Neural cell (in vitro differentiated cells): Measurements from ENCODE around the gene SKIC2. TPM values are rescaled to one million over a fixed set of nuclear protein-coding genes. Genes with fewer than 3 reads are reported as not detected.

ENCODE experiments used
- H2AFZ ChIP-seq: fragments of 200-600, 300-800 bp; sonication (generic), shearing (Covaris generic); 2 replicates; pipeline ENCODE4 v1.6.0; 2014; ENCODE audit warnings: low read depth, mild to moderate bottlenecking, antibody characterized with exemption, low read length, moderate library complexity
- H3F3A ChIP-seq: fragments of 200-600 bp; shearing (Covaris generic); 2 replicates; pipeline ENCODE4 v1.6.1; 2016; ENCODE audit warnings: mild to moderate bottlenecking, moderate library complexity, mixed read lengths, antibody characterized with exemption, low read length; ENCODE audit not compliant: insufficient read depth, poor library complexity, severe bottlenecking
- H3K27ac ChIP-seq: fragments of 200-600, 300-800 bp; sonication (generic), shearing (Covaris generic); 2 replicates; pipeline ENCODE4 v1.5.1; 2014; ENCODE audit warnings: mild to moderate bottlenecking, low read length, moderate library complexity
- H3K27me3 ChIP-seq: fragments of 300-800, 200-600 bp; sonication (generic), shearing (Covaris generic); 2 replicates; pipeline ENCODE4 v1.6.0; 2014; ENCODE audit warnings: mild to moderate bottlenecking, low read depth, low read length, moderate library complexity; ENCODE audit not compliant: insufficient read depth
- H3K36me3 ChIP-seq: fragments of 300-800, 200-600 bp; sonication (generic), shearing (Covaris generic); 2 replicates; pipeline ENCODE4 v1.5.1; 2014; ENCODE audit warnings: mild to moderate bottlenecking, antibody characterized with exemption, low read length, moderate library complexity; ENCODE audit not compliant: insufficient read depth
- H3K4me2 ChIP-seq: fragments of 300-800, 200-600 bp; sonication (generic), shearing (Covaris generic); 2 replicates; pipeline ENCODE4 v1.6.0; 2014; ENCODE audit warnings: mild to moderate bottlenecking, low read length
- H3K4me3 ChIP-seq: fragments of 300-800, 200-600 bp; sonication (generic), shearing (Covaris generic); 2 replicates; pipeline ENCODE4 v1.5.1; 2014; ENCODE audit warnings: mild to moderate bottlenecking, low read length, moderate library complexity
- H3K79me2 ChIP-seq: fragments of 200-600 bp; shearing (Covaris generic); replicated peaks from 2 replicates; pipeline ENCODE4 v1.6.0; 2014; ENCODE audit warnings: mild to moderate bottlenecking, low read length, moderate library complexity; ENCODE audit not compliant: insufficient read depth
- H3K9ac ChIP-seq: fragments of 300-800, 200-600 bp; sonication (generic), shearing (Covaris generic); 2 replicates; pipeline ENCODE4 v1.6.1; 2016; ENCODE audit warnings: mild to moderate bottlenecking, low read length, mixed read lengths
- H3K9me2 ChIP-seq: fragments of 200-600 bp; shearing (Covaris generic); 2 replicates; pipeline ENCODE4 v1.6.1; 2016; ENCODE audit warnings: mild to moderate bottlenecking, low read length, mixed read lengths; ENCODE audit not compliant: insufficient read depth
- H3K9me3 ChIP-seq: fragments of 200-600, 300-800 bp; sonication (generic), shearing (Covaris generic); 2 replicates; pipeline ENCODE4 v1.6.1; 2016; ENCODE audit warnings: mild to moderate bottlenecking, mixed run types, low read length, moderate library complexity, mixed read lengths
- H4K20me1 ChIP-seq: fragments of 200-600 bp; shearing (Covaris generic); 2 replicates; pipeline ENCODE4 v1.6.1; 2016; ENCODE audit warnings: mild to moderate bottlenecking, mixed run types; ENCODE audit not compliant: insufficient read depth
- EP300 ChIP-seq: fragments of 450-650 bp; conservative IDR thresholded peaks from 2 replicates; pipeline ENCODE4 v1.6.1; 2014; ENCODE audit warnings: antibody characterized with exemption, mild to moderate bottlenecking, moderate library complexity; ENCODE audit not compliant: poor library complexity, severe bottlenecking
- EZH2 ChIP-seq: fragments of 200-600, 300-800 bp; shearing (Covaris generic), sonication (generic); IDR thresholded peaks from 2 replicates; pipeline ENCODE4 v1.6.1; 2014; ENCODE audit warnings: antibody characterized with exemption, low read length, borderline replicate concordance, mild to moderate bottlenecking; ENCODE audit not compliant: insufficient read depth, poor library complexity, severe bottlenecking
- MXI1 ChIP-seq: fragments of 450-650 bp; conservative IDR thresholded peaks from 2 replicates; pipeline ENCODE4 v1.6.1; 2014; ENCODE audit warnings: antibody characterized with exemption, mild to moderate bottlenecking; ENCODE audit not compliant: poor library complexity, severe bottlenecking
- POLR2AphosphoS5 ChIP-seq: IDR thresholded peaks from 2 replicates; pipeline ENCODE4 v1.6.1; 2012
- RAD21 ChIP-seq: fragments of 450-650 bp; conservative IDR thresholded peaks from 2 replicates; pipeline ENCODE4 v1.6.1; 2014; ENCODE audit warnings: antibody characterized with exemption, mild to moderate bottlenecking, moderate library complexity
- SMC3 ChIP-seq: fragments of 450-650 bp; conservative IDR thresholded peaks from 2 replicates; pipeline ENCODE4 v1.6.1; 2014; ENCODE audit warnings: antibody characterized with exemption, mild to moderate bottlenecking, moderate library complexity; ENCODE audit not compliant: poor library complexity
- TAF1 ChIP-seq: IDR thresholded peaks from 2 replicates; pipeline ENCODE4 v1.6.1; 2012; ENCODE audit warnings: low read depth
- polyA plus RNA-seq: library from polyadenylated mRNA; depleted of rRNA; stranded (reverse); fragments of >200 nt; gene quantifications from 2 replicates; pipeline ENCODE4 v1.2.3, GENCODE V29; 2014
- TF ChIP-seq, protein P1 (sequence below): fragments of 450-650 bp; IDR thresholded peaks from 2 replicates; pipeline ENCODE4 v1.5.1; 2014; ENCODE audit warnings: antibody characterized with exemption, mild to moderate bottlenecking, moderate library complexity; ENCODE audit not compliant: poor library complexity, severe bottlenecking
- TF ChIP-seq, protein P2 (sequence below): IDR thresholded peaks from 2 replicates; pipeline ENCODE4 v1.6.1; 2012; ENCODE audit warnings: borderline replicate concordance

Gene SKIC2
- polyA plus RNA-seq, 1 donor from 2014 or later, result 48.2 TPM

DNA sequence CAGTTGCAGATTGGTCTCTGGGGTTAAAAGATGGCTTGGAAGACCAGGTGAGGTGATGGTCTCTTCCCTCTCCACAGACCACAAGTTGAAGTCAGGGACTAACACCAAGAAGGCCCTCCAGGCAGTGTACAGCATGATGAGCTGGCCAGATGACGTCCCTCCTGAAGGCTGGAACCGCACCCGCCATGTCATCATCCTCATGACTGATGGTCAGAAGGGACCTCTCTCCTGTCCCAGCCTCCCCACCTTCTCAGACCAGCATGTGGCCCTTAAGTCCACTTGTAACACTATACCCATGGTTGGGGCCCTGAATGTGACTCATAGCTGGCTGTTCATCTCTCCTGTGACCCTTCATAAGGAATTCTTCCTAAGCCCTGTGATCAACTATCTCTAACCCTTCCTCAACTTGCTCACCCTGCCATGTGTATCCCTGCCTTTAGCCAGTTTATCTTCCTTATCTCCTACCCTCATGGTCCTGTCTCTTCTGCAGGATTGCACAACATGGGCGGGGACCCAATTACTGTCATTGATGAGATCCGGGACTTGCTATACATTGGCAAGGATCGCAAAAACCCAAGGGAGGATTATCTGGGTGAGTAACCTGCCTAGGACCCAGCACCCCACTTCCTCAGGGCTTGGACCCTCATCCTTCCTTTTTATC, 10.1 kb upstream of the SKIC2 start:
- no peak overlapping the region for H3K4me2 ChIP-seq
- no peaks in the 10 kb centered on the region for H3K27me3 ChIP-seq
- H3K36me3 ChIP-seq, result no peaks in the 10 kb centered on the region
- H2AFZ ChIP-seq, result no peak overlapping the region
- no peaks in the 10 kb centered on the region for H3K9me2 ChIP-seq
- H3F3A ChIP-seq, result no peaks in the 10 kb centered on the region
- no peak overlapping the region for H3K4me3 ChIP-seq
- H3K27ac ChIP-seq, result no peak overlapping the region
- H3K9ac ChIP-seq, result no peak overlapping the region
- no peaks in the 10 kb centered on the region for H3K79me2 ChIP-seq
- no peaks in the 10 kb centered on the region for H4K20me1 ChIP-seq
- TF ChIP-seq EP300 (no peak), TAF1 (no peak), RAD21 (no peak), MXI1 (no peak), EZH2 (no peak), POLR2AphosphoS5 (no peak), SMC3 (no peak)
- TF ChIP-seq, protein P1, sequence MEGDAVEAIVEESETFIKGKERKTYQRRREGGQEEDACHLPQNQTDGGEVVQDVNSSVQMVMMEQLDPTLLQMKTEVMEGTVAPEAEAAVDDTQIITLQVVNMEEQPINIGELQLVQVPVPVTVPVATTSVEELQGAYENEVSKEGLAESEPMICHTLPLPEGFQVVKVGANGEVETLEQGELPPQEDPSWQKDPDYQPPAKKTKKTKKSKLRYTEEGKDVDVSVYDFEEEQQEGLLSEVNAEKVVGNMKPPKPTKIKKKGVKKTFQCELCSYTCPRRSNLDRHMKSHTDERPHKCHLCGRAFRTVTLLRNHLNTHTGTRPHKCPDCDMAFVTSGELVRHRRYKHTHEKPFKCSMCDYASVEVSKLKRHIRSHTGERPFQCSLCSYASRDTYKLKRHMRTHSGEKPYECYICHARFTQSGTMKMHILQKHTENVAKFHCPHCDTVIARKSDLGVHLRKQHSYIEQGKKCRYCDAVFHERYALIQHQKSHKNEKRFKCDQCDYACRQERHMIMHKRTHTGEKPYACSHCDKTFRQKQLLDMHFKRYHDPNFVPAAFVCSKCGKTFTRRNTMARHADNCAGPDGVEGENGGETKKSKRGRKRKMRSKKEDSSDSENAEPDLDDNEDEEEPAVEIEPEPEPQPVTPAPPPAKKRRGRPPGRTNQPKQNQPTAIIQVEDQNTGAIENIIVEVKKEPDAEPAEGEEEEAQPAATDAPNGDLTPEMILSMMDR, result no peak
- TF ChIP-seq, protein P2, sequence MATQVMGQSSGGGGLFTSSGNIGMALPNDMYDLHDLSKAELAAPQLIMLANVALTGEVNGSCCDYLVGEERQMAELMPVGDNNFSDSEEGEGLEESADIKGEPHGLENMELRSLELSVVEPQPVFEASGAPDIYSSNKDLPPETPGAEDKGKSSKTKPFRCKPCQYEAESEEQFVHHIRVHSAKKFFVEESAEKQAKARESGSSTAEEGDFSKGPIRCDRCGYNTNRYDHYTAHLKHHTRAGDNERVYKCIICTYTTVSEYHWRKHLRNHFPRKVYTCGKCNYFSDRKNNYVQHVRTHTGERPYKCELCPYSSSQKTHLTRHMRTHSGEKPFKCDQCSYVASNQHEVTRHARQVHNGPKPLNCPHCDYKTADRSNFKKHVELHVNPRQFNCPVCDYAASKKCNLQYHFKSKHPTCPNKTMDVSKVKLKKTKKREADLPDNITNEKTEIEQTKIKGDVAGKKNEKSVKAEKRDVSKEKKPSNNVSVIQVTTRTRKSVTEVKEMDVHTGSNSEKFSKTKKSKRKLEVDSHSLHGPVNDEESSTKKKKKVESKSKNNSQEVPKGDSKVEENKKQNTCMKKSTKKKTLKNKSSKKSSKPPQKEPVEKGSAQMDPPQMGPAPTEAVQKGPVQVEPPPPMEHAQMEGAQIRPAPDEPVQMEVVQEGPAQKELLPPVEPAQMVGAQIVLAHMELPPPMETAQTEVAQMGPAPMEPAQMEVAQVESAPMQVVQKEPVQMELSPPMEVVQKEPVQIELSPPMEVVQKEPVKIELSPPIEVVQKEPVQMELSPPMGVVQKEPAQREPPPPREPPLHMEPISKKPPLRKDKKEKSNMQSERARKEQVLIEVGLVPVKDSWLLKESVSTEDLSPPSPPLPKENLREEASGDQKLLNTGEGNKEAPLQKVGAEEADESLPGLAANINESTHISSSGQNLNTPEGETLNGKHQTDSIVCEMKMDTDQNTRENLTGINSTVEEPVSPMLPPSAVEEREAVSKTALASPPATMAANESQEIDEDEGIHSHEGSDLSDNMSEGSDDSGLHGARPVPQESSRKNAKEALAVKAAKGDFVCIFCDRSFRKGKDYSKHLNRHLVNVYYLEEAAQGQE, result no peak
- no peaks in the 10 kb centered on the region for H3K9me3 ChIP-seq

DNA sequence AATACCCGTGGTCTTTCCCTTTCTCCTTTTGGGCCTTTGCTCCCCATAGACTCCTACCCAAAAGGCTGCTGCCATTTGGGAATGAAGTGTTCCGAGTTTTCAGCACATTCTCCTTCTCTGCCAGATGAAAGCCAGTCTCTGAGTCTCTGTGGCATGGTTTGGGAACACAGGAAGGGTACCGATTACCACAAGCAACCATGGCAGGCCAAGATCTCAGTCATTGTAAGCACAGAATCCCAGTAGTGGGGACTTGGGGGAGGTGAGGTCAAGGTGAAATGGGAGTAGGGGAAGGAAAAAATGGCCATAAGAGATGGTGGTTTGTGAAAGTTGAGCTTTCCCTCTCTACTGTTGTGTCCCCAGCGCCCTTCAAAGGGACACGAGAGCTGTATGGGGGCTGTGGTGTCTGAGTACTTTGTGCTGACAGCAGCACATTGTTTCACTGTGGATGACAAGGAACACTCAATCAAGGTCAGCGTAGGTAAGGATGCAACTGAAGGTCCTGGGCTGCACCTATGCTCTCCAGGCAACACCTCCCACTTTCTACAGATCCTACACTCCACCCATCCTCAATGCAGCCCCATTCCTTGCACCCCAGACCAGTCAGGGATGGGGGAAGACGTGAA, 8.9 kb upstream of the SKIC2 start:
- H4K20me1 ChIP-seq, result no peaks in the 10 kb centered on the region
- TF ChIP-seq SMC3 (no peak), TAF1 (no peak), RAD21 (no peak), EP300 (no peak), POLR2AphosphoS5 (no peak), MXI1 (no peak), EZH2 (no peak)
- TF ChIP-seq, protein P1, result no peak
- TF ChIP-seq, protein P2, result no peak
- H3K27ac ChIP-seq, result no peak overlapping the region

More for the DNA sequence above, 8.9 kb upstream of the SKIC2 start:
- H3K4me3 ChIP-seq, result no peak overlapping the region
- no peak overlapping the region for H3K4me2 ChIP-seq
- no peaks in the 10 kb centered on the region for H3K79me2 ChIP-seq
- H3K36me3 ChIP-seq, result no peaks in the 10 kb centered on the region
- no peaks in the 10 kb centered on the region for H3F3A ChIP-seq
- H3K9me2 ChIP-seq, result no peaks in the 10 kb centered on the region
- H3K9me3 ChIP-seq, result no peaks in the 10 kb centered on the region
- no peak overlapping the region for H2AFZ ChIP-seq
- H3K27me3 ChIP-seq, result no peaks in the 10 kb centered on the region
- H3K9ac ChIP-seq, result no peak overlapping the region
